Neural progenitor cell (in vitro differentiated cells): ENCODE data around the gene KCTD4.
"Not testable (repeated sequence)": the region's sequence is repeated elsewhere in the genome, so short reads cannot be mapped to it uniquely, and the experiment has no call there.

Experiments used
- EZH2phosphoT487 ChIP-seq: fragments of 200-600 bp; sonication (generic); IDR thresholded peaks from 2 replicates; pipeline ENCODE4 v1.6.1; 2017; ENCODE audit warnings: antibody characterized with exemption
- TF ChIP-seq, protein P1 (sequence below): fragments of 200-600 bp; sonication (generic); IDR thresholded peaks from 2 replicates; pipeline ENCODE4 v1.5.1; 2017; ENCODE audit warnings: antibody characterized with exemption, mild to moderate bottlenecking

DNA sequence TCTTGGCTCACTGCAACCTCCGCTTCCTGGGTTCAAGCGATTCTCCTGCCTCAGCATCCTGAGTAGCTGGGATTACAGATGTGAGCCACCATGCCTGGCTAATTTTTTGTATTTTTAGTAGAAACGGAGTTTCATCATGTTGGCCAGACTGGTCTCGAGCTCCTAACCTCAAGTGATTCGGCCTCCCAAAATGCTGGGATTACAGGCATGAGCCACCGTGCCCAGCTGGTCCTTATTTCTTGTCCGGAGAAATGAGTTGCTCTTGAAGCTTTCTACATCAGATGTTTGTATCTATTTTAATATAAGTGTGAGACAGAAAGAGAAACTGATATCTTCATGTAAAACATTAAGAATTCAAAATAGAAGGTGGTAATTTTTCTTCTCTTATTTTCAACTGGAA lies 43.9 kb upstream of the KCTD4 start:
- TF ChIP-seq, protein P1, sequence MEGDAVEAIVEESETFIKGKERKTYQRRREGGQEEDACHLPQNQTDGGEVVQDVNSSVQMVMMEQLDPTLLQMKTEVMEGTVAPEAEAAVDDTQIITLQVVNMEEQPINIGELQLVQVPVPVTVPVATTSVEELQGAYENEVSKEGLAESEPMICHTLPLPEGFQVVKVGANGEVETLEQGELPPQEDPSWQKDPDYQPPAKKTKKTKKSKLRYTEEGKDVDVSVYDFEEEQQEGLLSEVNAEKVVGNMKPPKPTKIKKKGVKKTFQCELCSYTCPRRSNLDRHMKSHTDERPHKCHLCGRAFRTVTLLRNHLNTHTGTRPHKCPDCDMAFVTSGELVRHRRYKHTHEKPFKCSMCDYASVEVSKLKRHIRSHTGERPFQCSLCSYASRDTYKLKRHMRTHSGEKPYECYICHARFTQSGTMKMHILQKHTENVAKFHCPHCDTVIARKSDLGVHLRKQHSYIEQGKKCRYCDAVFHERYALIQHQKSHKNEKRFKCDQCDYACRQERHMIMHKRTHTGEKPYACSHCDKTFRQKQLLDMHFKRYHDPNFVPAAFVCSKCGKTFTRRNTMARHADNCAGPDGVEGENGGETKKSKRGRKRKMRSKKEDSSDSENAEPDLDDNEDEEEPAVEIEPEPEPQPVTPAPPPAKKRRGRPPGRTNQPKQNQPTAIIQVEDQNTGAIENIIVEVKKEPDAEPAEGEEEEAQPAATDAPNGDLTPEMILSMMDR: not testable (repeated sequence)
- not testable (repeated sequence) for TF ChIP-seq EZH2phosphoT487
